ENCODE data around the gene OPA3. TPM values are rescaled to one million over a fixed set of nuclear protein-coding genes. Genes with fewer than 3 reads are reported as not detected.
A peak's percentile ranks its signal among the peaks of the same experiment; 100 is the strongest.

OPA3 gene
- polyA plus RNA-seq, 1 donor from 2014 or later, result 6.0 TPM

- H3K4me2 ChIP-seq (ENCODE audit: low read length), result no peak overlapping the region
- H3K9me3 ChIP-seq (ENCODE audit: low read length), result no peaks in the 10 kb centered on the region
- H3K4me3 ChIP-seq (ENCODE audit: low read length), result no peak overlapping the region
- peaks cover under 1% of the 10 kb centered on the region for H4K20me1 ChIP-seq (ENCODE audit: insufficient read depth)
- no peak overlapping the region for H3K9ac ChIP-seq (ENCODE audit: low read length)
- no peaks in the 10 kb centered on the region for H3K36me3 ChIP-seq (ENCODE audit: insufficient read depth, low read length)
- TF ChIP-seq EZH2 (IDR thresholded peaks at IDR 0.05; ENCODE audit: borderline replicate concordance, insufficient read depth, low read length, poor library complexity, severe bottlenecking) (no peak), EP300 (conservative IDR thresholded peaks at IDR 0.05; ENCODE audit: poor library complexity, severe bottlenecking) (no peak), POLR2AphosphoS5 (IDR thresholded peaks at IDR 0.05) (no peak), REST (IDR thresholded peaks at IDR 0.05; ENCODE audit: borderline replicate concordance) (no peak), CTCF (IDR thresholded peaks at IDR 0.05; ENCODE audit: poor library complexity, severe bottlenecking) (no peak), TAF1 (IDR thresholded peaks at IDR 0.05; ENCODE audit: low read depth) (no peak), SMC3 (conservative IDR thresholded peaks at IDR 0.05; ENCODE audit: poor library complexity) (no peak), RAD21 (conservative IDR thresholded peaks at IDR 0.05) (no peak), MXI1 (conservative IDR thresholded peaks at IDR 0.05; ENCODE audit: poor library complexity, severe bottlenecking) (no peak)
- no peak overlapping the region for H2AFZ ChIP-seq (ENCODE audit: low read depth, low read length)
- peaks cover 3% of the 10 kb centered on the region for H3K79me2 ChIP-seq (replicated peaks; ENCODE audit: insufficient read depth, low read length)
- peaks cover 49% of the 10 kb centered on the region for H3K27me3 ChIP-seq (ENCODE audit: insufficient read depth, low read depth, low read length)
- H3K27ac ChIP-seq (ENCODE audit: low read length), result no peak overlapping the region
- H3F3A ChIP-seq (ENCODE audit: insufficient read depth, low read length, poor library complexity, severe bottlenecking), result no peaks in the 10 kb centered on the region
- no peaks in the 10 kb centered on the region for H3K9me2 ChIP-seq (ENCODE audit: insufficient read depth, low read length)
Measured at GRCh38 chr19:45497791-45498190, 86.8 kb downstream of the OPA3 start.

GRCh38 chr19:45496349-45496953, 88.2 kb downstream of the OPA3 start:
- Histone ChIP-seq H4K20me1 (ENCODE audit: insufficient read depth) (peaks cover 12% of the 10 kb centered on the region), H3K9me3 (ENCODE audit: low read length) (no peaks in the 10 kb centered on the region), H3F3A (ENCODE audit: insufficient read depth, low read length, poor library complexity, severe bottlenecking) (no peaks in the 10 kb centered on the region), H3K4me3 (ENCODE audit: low read length) (peak overlapping the region; percentile 99), H3K27me3 (ENCODE audit: insufficient read depth, low read depth, low read length) (peaks cover 42% of the 10 kb centered on the region), H3K27ac (ENCODE audit: low read length) (peak overlapping the region; percentile 62), H3K9ac (ENCODE audit: low read length) (peak overlapping the region; percentile 97), H3K36me3 (ENCODE audit: insufficient read depth, low read length) (no peaks in the 10 kb centered on the region), H2AFZ (ENCODE audit: low read depth, low read length) (peak overlapping the region; percentile 65), H3K4me2 (ENCODE audit: low read length) (peak overlapping the region; percentile 65), H3K9me2 (ENCODE audit: insufficient read depth, low read length) (no peaks in the 10 kb centered on the region), H3K79me2 (replicated peaks; ENCODE audit: insufficient read depth, low read length) (peaks cover 3% of the 10 kb centered on the region)
- peak; percentile 93 for TF ChIP-seq REST (IDR thresholded peaks at IDR 0.05; ENCODE audit: borderline replicate concordance)
- TF ChIP-seq CTCF (IDR thresholded peaks at IDR 0.05; ENCODE audit: poor library complexity, severe bottlenecking), result no peak
- TF ChIP-seq EZH2 (IDR thresholded peaks at IDR 0.05; ENCODE audit: borderline replicate concordance, insufficient read depth, low read length, poor library complexity, severe bottlenecking), result no peak
- no peak for TF ChIP-seq RAD21 (conservative IDR thresholded peaks at IDR 0.05)
- TF ChIP-seq EP300 (conservative IDR thresholded peaks at IDR 0.05; ENCODE audit: poor library complexity, severe bottlenecking), result no peak
- peak; percentile 58 for TF ChIP-seq TAF1 (IDR thresholded peaks at IDR 0.05; ENCODE audit: low read depth)
- TF ChIP-seq POLR2AphosphoS5 (IDR thresholded peaks at IDR 0.05), result peak; percentile 45
- no peak for TF ChIP-seq SMC3 (conservative IDR thresholded peaks at IDR 0.05; ENCODE audit: poor library complexity)
- TF ChIP-seq MXI1 (conservative IDR thresholded peaks at IDR 0.05; ENCODE audit: poor library complexity, severe bottlenecking), result peak; percentile 25

Data from neural cell (in vitro differentiated cells).